Superior temporal gyrus (tissue), 1 donor: ENCODE data around the gene ABCC8.

Experiments used
- DNase-seq: peaks from one replicate; pipeline ENCODE4 v3.0.0-alpha.2; 2016; ENCODE audit errors: extremely low spot score

The ABCC8 gene

GRCh38 chr11:17505146-17505545, 28.5 kb upstream of the ABCC8 start:
- DNase-seq, result no peak

DNA sequence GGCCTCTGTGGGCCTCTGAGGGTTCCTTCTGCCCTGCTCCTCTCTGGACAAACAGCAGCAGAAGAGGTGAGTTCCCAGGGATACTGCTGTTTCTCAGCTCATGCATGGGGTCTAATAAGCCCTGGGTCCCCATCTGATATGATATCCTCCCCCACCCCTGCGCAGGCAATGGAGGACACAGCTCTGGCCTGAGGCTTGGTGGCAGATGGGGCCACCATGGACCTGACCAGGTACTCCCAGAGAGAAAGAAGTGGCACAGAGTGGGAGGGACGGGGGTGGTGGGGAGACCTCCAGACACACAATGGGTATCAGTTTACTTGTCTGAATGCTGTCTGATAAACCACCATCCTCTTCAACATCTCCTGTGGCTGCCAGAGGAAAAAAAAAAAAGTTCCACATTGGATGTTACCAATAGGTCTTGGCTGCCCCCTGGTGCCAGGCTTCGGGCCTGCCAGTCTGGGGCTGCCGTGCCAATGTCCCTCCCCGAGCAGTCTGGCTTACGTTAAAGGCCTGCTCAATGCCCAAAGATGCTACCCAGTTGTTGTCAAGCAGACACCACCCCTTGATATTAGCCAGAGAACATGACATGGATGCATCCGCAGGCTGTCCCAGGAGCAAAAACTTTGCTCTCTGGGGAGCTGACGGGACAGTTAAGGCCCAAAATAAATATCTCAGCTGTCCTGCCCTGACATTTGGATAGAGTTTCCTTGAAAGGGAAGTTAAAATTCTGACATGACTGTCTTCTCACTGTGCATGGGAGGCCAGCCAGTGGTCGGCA, 27.9 kb upstream of the ABCC8 start:
- peak; percentile 91 for DNase-seq

DNA sequence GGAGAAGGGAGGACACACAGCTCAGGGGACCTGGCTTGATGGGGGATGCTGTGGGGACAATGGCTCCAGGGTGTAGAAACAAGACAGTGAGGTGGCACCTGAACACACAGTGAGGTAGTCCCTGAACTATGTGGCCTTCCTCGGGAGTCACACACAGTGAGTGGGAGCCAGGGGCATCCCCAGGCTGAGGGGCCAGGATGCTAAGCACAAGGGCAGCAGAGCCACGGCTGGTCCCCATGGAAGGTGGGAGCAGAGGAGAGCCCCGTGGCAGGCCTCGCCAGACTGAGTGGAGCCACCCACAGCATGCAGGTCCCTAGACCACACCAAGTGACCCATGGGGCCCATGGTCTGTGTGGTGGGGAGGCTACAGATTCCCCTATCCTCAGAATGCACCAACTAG, 26.0 kb upstream of the ABCC8 start:
- no peak for DNase-seq

DNA sequence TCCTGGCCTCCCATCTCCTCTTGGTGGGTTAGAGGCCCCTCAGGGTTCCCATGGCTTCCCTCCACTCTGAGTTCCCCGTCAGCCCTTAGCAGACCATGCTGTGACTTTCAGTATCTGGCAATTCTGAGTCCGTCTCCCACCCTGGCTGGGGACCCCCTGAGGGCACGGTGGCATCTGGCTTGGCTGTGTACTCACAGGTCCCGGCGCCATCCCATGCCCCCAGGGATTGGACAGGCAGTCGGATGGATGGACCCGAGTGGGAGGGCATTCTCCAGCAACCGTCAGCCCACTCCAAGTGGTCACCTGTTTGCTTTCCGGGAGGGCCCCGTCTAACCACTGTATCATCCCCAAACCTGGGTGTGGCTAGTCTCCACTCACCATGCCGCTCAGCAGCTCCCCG, 24.0 kb upstream of the ABCC8 start:
- DNase-seq, result no peak

DNA sequence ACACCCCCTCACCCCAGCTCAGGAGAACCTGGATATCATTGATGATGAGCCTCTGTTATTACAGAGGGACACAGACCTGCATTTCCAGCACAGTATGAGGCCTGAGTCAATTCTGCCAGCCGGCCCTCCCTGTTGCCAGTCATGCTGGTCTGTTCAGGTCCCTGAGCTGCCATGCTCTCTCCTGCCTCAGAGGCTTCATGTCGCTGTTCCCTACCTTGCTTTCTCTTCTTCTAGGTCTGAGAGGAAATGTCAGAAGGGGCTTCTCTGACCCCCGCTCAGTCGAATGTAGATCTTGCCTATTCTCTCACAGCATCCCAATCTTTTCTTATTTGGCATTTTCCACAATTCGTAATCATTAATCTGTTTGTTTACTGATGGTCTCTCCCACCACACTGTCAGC, 21.8 kb upstream of the ABCC8 start:
- DNase-seq, result no peak

- no peak for DNase-seq
Observed at GRCh38 chr11:17498058-17498457, 21.4 kb upstream of the ABCC8 start.

DNA sequence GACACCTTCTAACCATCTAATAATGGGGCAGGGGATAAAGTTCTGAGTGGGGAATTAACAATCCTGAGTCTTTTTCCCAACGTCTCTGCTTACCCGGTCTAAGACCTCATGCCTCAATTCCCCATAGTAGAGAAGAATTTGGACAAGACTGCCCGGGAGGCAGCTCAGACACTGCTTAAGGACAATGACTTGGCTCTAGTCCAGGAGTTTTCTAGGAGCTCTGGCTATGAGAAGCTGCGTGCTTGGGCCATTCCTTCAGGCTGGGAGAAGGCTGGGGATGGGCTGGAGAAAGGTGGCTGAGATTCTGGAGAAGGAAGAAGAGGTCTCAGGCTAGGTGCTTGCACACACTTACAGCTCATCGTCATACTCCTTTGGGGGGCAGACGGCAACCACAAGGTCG, 19.8 kb upstream of the ABCC8 start:
- DNase-seq, result no peak

GRCh38 chr11:17494019-17494418, 17.4 kb upstream of the ABCC8 start:
- no peak for DNase-seq

GRCh38 chr11:17490938-17491337, 14.3 kb upstream of the ABCC8 start:
- DNase-seq, result no peak

GRCh38 chr11:17490232-17490631, 13.6 kb upstream of the ABCC8 start:
- DNase-seq, result no peak

GRCh38 chr11:17489751-17490150, 13.1 kb upstream of the ABCC8 start:
- DNase-seq, result no peak

GRCh38 chr11:17488563-17488962, 11.9 kb upstream of the ABCC8 start:
- DNase-seq, result no peak

GRCh38 chr11:17486646-17487045, 10.0 kb upstream of the ABCC8 start:
- no peak for DNase-seq

- DNase-seq, result no peak
Observed at GRCh38 chr11:17483505-17483904, 6.9 kb upstream of the ABCC8 start.

DNA sequence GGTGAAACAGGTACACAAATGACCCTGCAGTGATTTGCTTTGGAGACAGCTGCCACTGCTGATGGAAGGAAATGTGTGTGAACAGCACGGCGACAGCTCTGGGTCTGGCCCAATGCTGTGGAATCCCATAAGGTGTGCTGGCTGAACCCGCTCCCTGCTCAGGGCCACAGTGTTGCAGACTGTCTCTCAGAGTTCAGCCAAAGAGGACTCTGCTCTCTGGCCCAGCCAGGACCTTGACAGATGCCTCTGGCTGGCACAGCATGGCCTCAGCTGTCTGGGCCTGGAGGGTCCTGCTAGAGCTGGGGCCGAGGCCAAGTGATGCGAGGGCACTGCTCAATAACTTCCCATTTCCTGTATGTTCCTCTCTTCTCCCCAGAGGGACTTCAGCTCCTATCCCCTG, 5.3 kb upstream of the ABCC8 start:
- DNase-seq, result no peak

GRCh38 chr11:17479284-17480214, 2.9 kb upstream of the ABCC8 start:
- DNase-seq, result peak; percentile 80

GRCh38 chr11:17478070-17478469, 1.4 kb upstream of the ABCC8 start:
- no peak for DNase-seq

- no peak for DNase-seq
Observed at GRCh38 chr11:17477361-17477760, 716 bp upstream of the ABCC8 start.

DNA sequence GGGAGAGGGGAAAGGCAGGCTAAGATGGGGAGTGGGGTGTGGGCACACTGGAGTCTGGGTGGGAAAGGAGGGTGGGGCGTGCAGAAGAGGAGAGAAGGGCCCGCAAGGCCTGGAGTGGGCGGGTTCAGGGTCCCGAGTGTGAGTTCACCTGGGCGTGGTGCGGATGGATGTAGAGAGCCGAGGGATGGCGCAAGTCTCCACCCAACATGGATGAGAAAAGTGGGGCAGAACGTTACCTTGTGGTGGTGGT, 364 bp upstream of the ABCC8 start:
- DNase-seq, result no peak

GRCh38 chr11:17475666-17476316, 854 bp downstream of the ABCC8 start:
- no peak for DNase-seq

GRCh38 chr11:17473071-17473744, 3.4 kb downstream of the ABCC8 start:
- no peak for DNase-seq

DNA sequence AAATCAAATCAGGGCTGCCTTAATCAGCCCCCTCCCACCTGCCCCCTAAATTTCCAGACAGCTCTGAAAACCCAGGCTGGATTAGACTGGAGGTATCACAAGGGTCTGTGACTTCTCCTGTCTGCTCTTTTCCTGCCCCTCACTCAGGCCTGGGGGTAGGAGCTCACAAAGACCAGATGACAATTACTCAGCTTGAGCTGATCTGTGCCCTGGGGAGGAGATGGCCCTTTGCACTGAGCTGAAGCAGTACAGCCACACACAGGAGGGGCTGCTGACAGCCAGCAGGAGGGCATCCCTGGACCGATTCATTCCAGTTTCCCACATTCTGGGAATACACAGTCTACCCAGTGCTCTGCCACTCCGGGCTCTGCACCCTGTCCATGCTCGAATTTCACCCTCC, 4.2 kb downstream of the ABCC8 start:
- no peak for DNase-seq
